Superior temporal gyrus (tissue), 1 donor: Measurements from ENCODE around the gene CLDND1.

Experiments
- DNase-seq: peaks from one replicate; pipeline ENCODE4 v3.0.0-alpha.2; 2016; ENCODE audit errors: extremely low spot score

Gene CLDND1

DNA sequence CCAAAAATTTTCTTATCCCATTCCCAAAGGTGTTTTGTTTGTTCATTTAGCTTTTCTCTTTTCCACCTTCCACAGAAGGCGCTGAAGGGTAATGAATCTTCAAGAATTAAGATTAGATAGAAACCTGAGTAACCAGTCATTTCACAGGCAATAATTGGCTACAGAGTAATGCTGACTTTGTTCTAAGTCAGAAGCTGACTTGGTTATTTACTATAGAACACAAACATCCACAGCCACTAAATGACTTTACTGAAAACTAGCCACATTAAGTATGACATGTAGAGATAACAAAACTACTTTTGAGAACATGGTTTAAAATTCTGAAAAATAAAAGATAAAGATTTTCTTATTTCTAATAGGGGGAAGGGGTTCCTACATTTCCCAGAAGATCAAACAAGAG, 7.8 kb downstream of the CLDND1 start:
- peak; percentile 38 for DNase-seq

DNA sequence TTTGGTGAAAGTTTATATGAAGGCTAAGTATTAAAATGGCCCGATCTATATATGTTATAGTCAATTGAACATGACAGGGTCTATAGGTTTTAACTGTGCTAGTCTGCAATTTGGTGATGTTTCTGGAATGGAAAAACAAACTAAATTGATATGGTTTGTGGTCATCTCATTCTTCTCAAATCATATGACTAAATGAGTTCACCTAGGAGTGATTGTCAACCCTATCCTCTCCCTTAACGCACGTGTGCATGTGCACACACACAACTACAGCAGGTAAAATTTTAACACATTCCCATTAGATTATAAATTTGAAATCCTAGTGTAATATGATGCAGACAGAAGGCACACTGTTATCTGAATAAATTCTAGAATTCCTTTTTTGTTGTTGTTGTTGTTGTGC, 9.0 kb downstream of the CLDND1 start:
- DNase-seq, result no peak

DNA sequence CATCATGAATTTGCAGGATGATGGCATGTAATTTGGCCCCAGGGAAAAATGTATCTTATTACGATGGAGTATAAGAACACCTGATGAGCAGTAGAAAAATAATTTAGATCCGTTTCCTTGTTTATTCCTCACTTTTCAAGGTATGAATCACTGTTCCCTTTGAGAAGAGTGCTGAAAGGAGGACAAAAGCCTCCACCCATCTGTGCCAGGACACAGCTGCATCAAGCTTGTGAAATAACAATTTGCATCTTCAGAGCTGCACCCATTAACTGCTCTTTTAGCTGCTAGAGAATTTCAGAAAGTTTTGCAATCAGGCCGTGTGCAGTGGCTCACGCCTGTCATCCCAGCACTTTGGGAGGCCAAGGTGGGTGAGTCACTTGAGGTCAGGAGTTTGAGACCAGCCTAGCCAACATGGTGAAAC, 9.6 kb downstream of the CLDND1 start:
- peak; percentile 54 for DNase-seq

DNA sequence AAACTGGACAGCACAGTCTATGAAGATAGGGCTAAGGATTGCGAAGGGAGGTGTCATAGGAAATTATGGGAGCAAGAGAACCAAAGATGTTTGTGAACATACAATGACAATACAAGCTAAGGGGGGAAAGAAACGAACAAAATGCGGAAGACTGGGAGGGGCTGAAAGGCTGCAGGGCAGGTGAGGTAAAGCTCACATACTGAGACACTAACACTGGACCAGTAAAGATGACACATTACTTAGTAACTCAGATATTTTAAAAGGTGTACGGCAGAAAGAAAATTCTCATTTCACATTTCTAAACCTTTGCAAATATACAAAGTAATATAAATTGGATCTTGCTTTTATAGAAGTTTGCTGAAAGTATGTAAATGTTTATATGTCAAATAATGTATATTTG, 10.1 kb downstream of the CLDND1 start:
- DNase-seq, result no peak

DNA sequence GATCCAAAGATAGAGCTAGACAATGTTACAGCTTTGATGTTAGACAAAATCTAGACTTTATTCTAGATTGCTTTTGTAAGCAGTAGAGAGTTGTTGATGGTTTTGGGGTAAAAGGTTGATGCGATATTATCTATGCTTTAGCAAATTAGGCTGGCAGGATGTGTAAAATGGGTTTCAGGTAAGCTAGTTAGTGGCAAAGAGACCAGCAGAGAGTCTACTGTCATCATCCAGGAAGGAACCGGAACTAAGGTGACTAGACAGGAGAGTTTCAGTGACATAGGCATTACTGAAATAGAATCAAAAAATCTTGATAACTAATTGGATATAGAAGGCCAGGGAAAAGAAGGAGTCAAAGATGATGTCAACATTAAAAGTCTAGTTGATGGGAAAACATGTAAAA, 14.1 kb downstream of the CLDND1 start:
- no peak for DNase-seq

DNA sequence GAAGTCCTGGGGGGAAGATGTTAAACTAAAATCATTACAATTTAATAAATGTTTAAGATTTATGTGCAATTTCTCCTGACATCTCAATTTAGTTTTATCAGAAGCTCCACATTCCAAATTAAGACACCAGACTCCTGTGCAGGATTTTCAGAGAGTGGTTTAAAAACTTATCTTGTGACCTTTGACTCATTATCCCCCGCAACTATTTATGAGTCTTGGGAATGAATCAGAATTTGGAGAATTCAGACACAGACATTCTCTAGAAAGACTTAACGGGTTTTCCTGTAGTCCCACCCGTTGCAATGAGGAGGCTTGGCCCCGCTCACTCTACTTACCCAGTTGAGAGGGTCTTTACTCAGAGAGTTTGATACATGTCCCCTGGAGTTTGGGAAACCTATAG, 18.2 kb downstream of the CLDND1 start:
- no peak for DNase-seq

DNA sequence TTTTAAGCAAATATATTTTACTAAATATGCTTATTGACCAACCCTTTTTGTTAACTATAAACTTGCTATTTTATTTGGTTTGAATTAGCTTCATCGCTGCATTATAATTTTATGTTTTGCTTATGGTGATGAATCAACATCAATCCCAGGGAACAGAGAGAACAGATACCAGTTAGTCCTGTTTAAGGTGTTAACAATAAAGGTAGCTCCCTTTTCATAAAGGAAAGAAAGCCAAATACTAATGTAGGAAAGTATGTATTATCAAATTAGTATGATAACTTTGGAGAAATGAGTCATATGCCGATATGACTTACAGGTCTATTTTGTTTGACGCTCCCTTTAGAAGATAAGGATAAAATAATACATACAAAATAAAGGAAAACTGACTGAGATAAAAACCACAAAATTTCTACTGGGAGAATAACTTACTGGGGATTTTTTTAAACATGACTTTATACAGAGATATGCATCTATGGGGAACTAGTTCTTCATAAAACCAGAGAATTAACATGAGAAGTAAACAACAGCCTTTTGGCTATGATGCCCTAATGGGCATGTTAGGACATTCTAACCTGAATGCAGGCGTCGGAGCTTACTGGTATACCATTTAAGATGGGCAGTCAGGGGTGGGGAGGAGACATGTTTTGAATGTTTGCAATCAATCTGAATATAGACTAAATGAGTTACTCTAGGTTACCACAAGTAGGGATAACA, 20.7 kb downstream of the CLDND1 start:
- no peak for DNase-seq

DNA sequence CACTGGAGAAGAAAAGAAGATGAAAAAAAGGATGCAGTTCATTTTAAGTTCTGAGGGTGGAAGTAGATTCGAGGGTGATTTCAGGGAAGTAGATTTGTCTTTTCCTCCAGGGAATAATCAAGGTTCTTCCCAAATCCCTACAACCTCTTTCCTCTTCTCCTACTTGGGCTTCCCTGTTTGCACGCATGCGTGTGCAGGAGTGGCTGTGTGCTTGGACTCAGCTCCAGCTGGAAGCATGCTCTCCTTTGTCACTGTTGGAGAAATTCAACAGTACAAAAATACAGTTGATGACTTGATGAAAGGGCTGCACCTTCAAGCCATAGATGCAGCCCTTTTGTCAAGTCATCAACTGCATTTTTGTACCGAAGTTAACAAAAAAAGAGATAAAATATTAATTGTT, 21.4 kb downstream of the CLDND1 start:
- peak; percentile 59 for DNase-seq

DNA sequence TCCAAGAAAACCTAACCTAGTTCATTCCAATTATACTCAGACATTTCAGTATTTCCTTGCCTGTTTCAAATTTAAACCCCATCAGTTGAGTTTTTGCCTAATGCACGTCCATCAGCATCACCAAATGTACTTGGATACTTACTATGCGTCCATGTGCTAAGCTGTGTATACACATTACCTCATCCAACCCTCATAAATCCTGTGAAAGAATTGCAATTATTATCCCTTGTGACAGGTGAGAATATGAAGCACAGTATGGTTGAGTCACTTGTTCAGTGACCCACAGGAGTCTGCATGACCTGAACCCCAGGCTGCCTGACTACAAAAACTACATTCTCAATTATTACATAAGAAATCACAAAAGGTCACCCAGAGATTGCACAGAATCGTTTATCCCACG, 22.7 kb downstream of the CLDND1 start:
- DNase-seq, result no peak

DNA sequence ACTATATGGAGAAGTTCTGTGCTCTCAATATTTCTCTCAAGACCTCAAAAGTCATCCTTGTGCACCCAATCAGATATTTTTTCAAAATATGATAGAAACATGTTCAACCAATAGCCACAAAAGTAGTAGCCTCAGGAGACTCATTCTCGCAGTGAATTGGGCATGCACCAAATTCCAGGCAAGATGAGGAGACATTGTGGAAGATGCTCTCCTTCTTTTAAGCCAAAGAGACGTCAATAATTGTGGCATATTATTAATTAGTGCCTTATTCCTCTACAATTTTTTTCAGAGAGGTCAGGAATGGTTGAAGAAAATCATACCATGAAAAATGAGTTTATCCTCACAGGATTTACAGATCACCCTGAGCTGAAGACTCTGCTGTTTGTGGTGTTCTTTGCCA, 25.3 kb downstream of the CLDND1 start, which contains the start of gene OR5K2:
Gene OR5K2, plus strand, starts transcription at position 301 of the 400 bp plus-strand sequence. Its CDS starts 0 bp downstream, at position 301.
- no peak for DNase-seq

DNA sequence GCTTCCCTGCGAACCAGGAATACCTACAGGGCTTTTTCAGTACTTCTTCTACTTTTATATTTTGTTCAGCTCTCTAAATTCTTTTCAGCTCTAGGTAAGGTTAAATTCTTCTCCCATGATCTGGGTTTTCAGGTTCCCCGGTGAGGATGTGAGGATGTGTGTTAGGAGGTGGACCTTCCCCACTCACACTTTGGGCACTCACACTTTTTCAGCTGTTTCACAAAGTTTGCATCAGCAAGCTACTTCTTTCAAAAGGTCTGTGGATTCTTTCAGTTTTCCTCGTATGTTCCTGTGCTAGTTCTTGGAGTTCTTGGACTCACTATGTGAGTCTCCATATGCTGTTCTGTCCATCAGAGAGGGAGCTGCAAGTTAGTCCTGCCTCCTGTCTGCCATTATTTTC, 39.1 kb downstream of the CLDND1 start:
- no peak for DNase-seq

DNA sequence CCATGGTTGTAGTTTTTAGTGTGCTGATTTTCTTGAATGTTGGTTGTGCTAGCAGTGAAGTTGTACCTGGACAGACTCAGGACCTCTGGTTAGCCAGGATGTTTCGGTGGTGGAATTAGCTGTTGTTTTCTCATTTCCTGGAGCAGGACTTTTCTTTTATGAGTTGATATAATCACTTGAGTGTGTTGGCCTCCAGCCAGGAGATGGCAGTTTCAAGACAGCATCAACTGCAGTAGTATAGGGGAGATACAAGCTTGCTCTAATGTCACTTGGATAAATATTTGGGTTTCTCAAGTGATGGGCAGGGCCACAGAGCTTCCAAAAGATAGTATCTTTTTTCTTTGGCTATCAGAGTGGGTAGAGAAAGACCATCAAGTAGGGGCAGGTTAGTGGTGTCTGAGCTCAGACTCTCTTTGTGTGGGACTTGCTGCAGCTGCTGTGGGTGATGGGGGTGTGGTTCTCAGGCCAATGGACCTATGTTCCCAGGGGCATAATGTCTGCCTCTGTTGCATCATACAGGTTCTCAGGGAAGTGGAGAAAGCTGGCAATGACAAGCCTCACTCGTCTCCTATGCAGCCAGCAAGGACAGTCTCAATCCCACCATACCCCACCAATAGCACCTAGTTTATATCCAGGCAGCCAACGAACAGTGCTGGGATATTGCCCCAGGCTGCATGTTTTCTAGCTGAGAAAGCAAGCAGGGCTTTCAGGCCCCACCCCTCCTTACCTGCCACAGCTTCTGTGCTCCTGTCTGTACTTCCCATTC, 39.8 kb downstream of the CLDND1 start:
- no peak for DNase-seq
